HCT116 (cell line): Measurements from ENCODE around the gene CDC42SE2. TPM values are rescaled to one million over a fixed set of nuclear protein-coding genes. Genes with fewer than 3 reads are reported as not detected.

Source experiments
- ATAC-seq: fragments of 200-7000 bp; cut with Tn5 transposase; 2 replicates; pipeline ENCODE4 v1.9.1; 2020; ENCODE audit warnings: mild to moderate bottlenecking, moderate library complexity
- BruUV-seq: library from RNA; stranded (reverse); fragments of 400-500 nt; replicated peaks from 2 replicates; lab custom pipeline; 2021; lab: Mats Ljungman, UMichigan
- CTCF ChIA-PET: fragments of 300-600 bp; sonication (Branson Sonifier 250); formaldehyde crosslinking; loops from one replicate; lab custom pipeline; 2021; ENCODE audit warnings: antibody characterized with exemption; lab: Charles Lee
- POLR2A ChIA-PET: fragments of 300-600, 350-600 bp; sonication (Branson Sonifier 250); formaldehyde crosslinking; loops from one replicate; lab custom pipeline; 2021; ENCODE audit warnings: antibody characterized with exemption; lab: Charles Lee
- RAD21 ChIA-PET, 2 experiments: fragments of 300-600 bp; sonication (Branson Sonifier 250); formaldehyde crosslinking; loops; one replicate each; lab custom pipeline; 2023; ENCODE audit warnings: low total read pairs in 2 of 2; ENCODE audit not compliant: uncharacterized antibody in 2 of 2, unreplicated experiment in 2 of 2, low non-redundant PET in 1 of 2; lab: Charles Lee
- DNase-seq: peaks from one replicate; pipeline ENCODE4 v3.0.0-alpha.2; 2010; ENCODE audit warnings: low read depth, low spot score
- H2AFZ ChIP-seq: fragments of 200-600 bp; shearing (Covaris generic), sonication (generic); 2 replicates; pipeline ENCODE4 v1.6.1; 2017; ENCODE audit warnings: low read depth, mixed run types, mixed read lengths, antibody characterized with exemption, low read length; ENCODE audit not compliant: poor library complexity, severe bottlenecking
- H3K27ac ChIP-seq: 2 replicates; pipeline ENCODE4 v1.5.1; 2012; ENCODE audit warnings: low read depth, low read length
- H3K27me3 ChIP-seq: fragments of 200-600 bp; sonication (generic); 2 replicates; pipeline ENCODE4 v1.6.1; 2016; ENCODE audit warnings: mixed run types, low read length, mixed read lengths; ENCODE audit not compliant: insufficient read depth
- H3K36me3 ChIP-seq, 2 experiments: fragments of 200-500 bp in 1 of 2; fragments of 200-600 bp in 1 of 2; sonication (Bioruptor generic) in 1 of 2; sonication (generic) in 1 of 2; 2 replicates each; pipeline versions ENCODE4 v1.5.1 to v1.6.1; 2014 to 2016; ENCODE audit warnings: low read length in 2 of 2, inconsistent platforms in 1 of 2, mixed read lengths in 1 of 2, mixed run types in 1 of 2; ENCODE audit not compliant: insufficient read depth in 2 of 2, control insufficient read depth in 1 of 2
- H3K4me1 ChIP-seq, 2 experiments: fragments of 200-600 bp in 1 of 2; sonication (generic) in 1 of 2; 2 replicates each; pipeline versions ENCODE4 v1.5.1 to v1.6.1; 2012 to 2017; ENCODE audit warnings: low read length in 2 of 2, inconsistent platforms in 1 of 2, mild to moderate bottlenecking in 1 of 2, mixed read lengths in 1 of 2, mixed run types in 1 of 2, moderate library complexity in 1 of 2; ENCODE audit not compliant: insufficient read depth in 2 of 2, control insufficient read depth in 1 of 2
- H3K4me2 ChIP-seq: fragments of 200-600 bp; sonication (generic); 2 replicates; pipeline ENCODE4 v1.6.1; 2017; ENCODE audit warnings: mixed run types, low read length, mixed read lengths
- H3K4me3 ChIP-seq, 2 experiments: fragments of 200-600 bp in 1 of 2; sonication (generic) in 1 of 2; replicated peaks in 1 of 2; 2 replicates each; pipeline ENCODE4 v1.5.1; 2011 to 2016; ENCODE audit warnings: low read length in 2 of 2, control low read depth in 1 of 2, low read depth in 1 of 2, mild to moderate bottlenecking in 1 of 2, mixed read lengths in 1 of 2, mixed run types in 1 of 2
- H3K79me2 ChIP-seq: fragments of 200-600 bp; sonication (generic); 2 replicates; pipeline ENCODE4 v1.6.1; 2017; ENCODE audit warnings: mild to moderate bottlenecking, mixed run types, low read length, moderate library complexity, mixed read lengths; ENCODE audit not compliant: insufficient read depth
- H3K9ac ChIP-seq: fragments of 200-600 bp; sonication (generic); 2 replicates; pipeline ENCODE4 v1.6.1; 2016; ENCODE audit warnings: low read length, mixed read lengths
- H3K9me2 ChIP-seq: fragments of 200-600 bp; sonication (generic), shearing (Covaris generic); 2 replicates; pipeline ENCODE4 v1.6.1; 2017; ENCODE audit warnings: mixed run types, mild to moderate bottlenecking, moderate library complexity; ENCODE audit not compliant: insufficient read depth
- H3K9me3 ChIP-seq, 2 experiments: fragments of 200-500 bp in 1 of 2; fragments of 200-600 bp in 1 of 2; sonication (Bioruptor generic) in 1 of 2; sonication (generic) in 1 of 2; 2 replicates each; pipeline ENCODE4 v1.6.1; 2014 to 2017; ENCODE audit warnings: low read length in 2 of 2, mixed read lengths in 2 of 2, inconsistent platforms in 1 of 2, low read depth in 1 of 2, mild to moderate bottlenecking in 1 of 2, mixed run types in 1 of 2, moderate library complexity in 1 of 2; ENCODE audit not compliant: control insufficient read depth in 1 of 2, insufficient read depth in 1 of 2
- H4K20me1 ChIP-seq: fragments of 200-600 bp; sonication (generic), shearing (Covaris generic); 2 replicates; pipeline ENCODE4 v1.6.1; 2017; ENCODE audit warnings: mixed run types, mild to moderate bottlenecking, moderate library complexity; ENCODE audit not compliant: insufficient read depth
- CBX3 ChIP-seq: IDR thresholded peaks from 2 replicates; pipeline ENCODE4 v1.6.1; 2012; ENCODE audit warnings: low read depth
- CEBPB ChIP-seq: IDR thresholded peaks from 2 replicates; pipeline ENCODE4 v1.6.1; 2012; ENCODE audit warnings: low read depth
- CTCF ChIP-seq, 3 experiments: fragments of 200-600 bp in 1 of 3; sonication (generic) in 1 of 3; IDR thresholded peaks in 2 of 3; conservative IDR thresholded peaks in 1 of 3; 2 replicates each; pipeline ENCODE4 v1.5.1; 2012 to 2017; ENCODE audit warnings: low read depth in 2 of 3, low read length in 2 of 3, antibody characterized with exemption in 1 of 3, borderline replicate concordance in 1 of 3, control low read depth in 1 of 3, mild to moderate bottlenecking in 1 of 3, mixed read lengths in 1 of 3, mixed run types in 1 of 3, moderate library complexity in 1 of 3; ENCODE audit not compliant: insufficient read depth in 1 of 3
- EGR1 ChIP-seq: IDR thresholded peaks from 2 replicates; pipeline ENCODE4 v1.6.1; 2012; ENCODE audit warnings: low read depth
- EZH2 ChIP-seq: fragments of 200-600 bp; sonication (generic); IDR thresholded peaks from 2 replicates; pipeline ENCODE4 v1.6.1; 2017; ENCODE audit warnings: antibody characterized with exemption, mixed run types
- FOSL1 ChIP-seq: IDR thresholded peaks from 2 replicates; pipeline ENCODE4 v1.6.1; 2012; ENCODE audit warnings: low read depth
- JUND ChIP-seq: IDR thresholded peaks from 2 replicates; pipeline ENCODE4 v1.6.1; 2012
- POLR2AphosphoS5 ChIP-seq: IDR thresholded peaks from 2 replicates; pipeline ENCODE4 v1.6.1; 2011; ENCODE audit warnings: mild to moderate bottlenecking, low read depth, low read length, moderate library complexity
- SP1 ChIP-seq: IDR thresholded peaks from 2 replicates; pipeline ENCODE4 v1.6.1; 2012; ENCODE audit warnings: low read depth
- SRF ChIP-seq: IDR thresholded peaks from 2 replicates; pipeline ENCODE4 v1.6.1; 2012; ENCODE audit warnings: low read depth
- TCF7L2 ChIP-seq: IDR thresholded peaks from 2 replicates; pipeline ENCODE4 v1.7.0; 2011; ENCODE audit warnings: borderline replicate concordance, inconsistent platforms; ENCODE audit not compliant: insufficient read depth, insufficient read length; ENCODE audit errors: extremely low read depth
- YY1 ChIP-seq: IDR thresholded peaks from 2 replicates; pipeline ENCODE4 v1.6.1; 2011; ENCODE audit warnings: low read length, low read depth, moderate library complexity, mild to moderate bottlenecking; ENCODE audit not compliant: insufficient replicate concordance; ENCODE audit errors: extremely low read depth
- ZBTB33 ChIP-seq: IDR thresholded peaks from 2 replicates; pipeline ENCODE4 v1.6.1; 2011; ENCODE audit warnings: mild to moderate bottlenecking, low read length, moderate library complexity; ENCODE audit not compliant: insufficient replicate concordance; ENCODE audit errors: extremely low read depth
- intact Hi-C: fragments of 100-400 bp; cut with micrococcal nuclease; formaldehyde crosslinking; loops from 2 replicates; pipeline ENCODE4 v1.10.0; 2022
- total RNA-seq: library from RNA; stranded (reverse); gene quantifications from one replicate; pipeline ENCODE4 v1.2.1, GENCODE V29; 2021; ENCODE audit not compliant: unreplicated experiment
- TF ChIP-seq, protein P1 (sequence below): IDR thresholded peaks from 2 replicates; pipeline ENCODE4 v1.6.1; 2012
- TF ChIP-seq, protein P2 (sequence below): IDR thresholded peaks from 2 replicates; pipeline ENCODE4 v1.6.1; 2012

CDC42SE2 gene
- total RNA-seq, 1 experiment from 2014 or later: 27.0 TPM

- H3K9me2 ChIP-seq: no peaks in the 10 kb centered on the region; the same call in 1 of the 2 replicates
- no peaks in the 10 kb centered on the region for H4K20me1 ChIP-seq
- H3K4me3 ChIP-seq: no peak overlapping the region
- no TSS peak for BruUV-seq
- peak overlapping the region; percentile 49 for H3K4me2 ChIP-seq
- no peak for DNase-seq
- H3K9me3 ChIP-seq: 0 out of 4 replicates have a peak, but pooled peaks cover 0 to 3% of the 10 kb centered on the region in 2 experiments
- peak; percentile 34; the same call in 1 of the 2 replicates for ATAC-seq
- H3K27me3 ChIP-seq: no peaks in the 10 kb centered on the region
- H3K79me2 ChIP-seq: no peaks in the 10 kb centered on the region
- H3K4me1 ChIP-seq: peaks cover 0 to 13% of the 10 kb centered on the region in 2 experiments; a peak in 2 of 4 replicates
- intact Hi-C loops: no loop called here
- no peak overlapping the region for H3K9ac ChIP-seq
- ChIA-PET CTCF (no interaction called here), RAD21 (no interaction called here), POLR2A (no interaction called here)
- TF ChIP-seq, protein P1, sequence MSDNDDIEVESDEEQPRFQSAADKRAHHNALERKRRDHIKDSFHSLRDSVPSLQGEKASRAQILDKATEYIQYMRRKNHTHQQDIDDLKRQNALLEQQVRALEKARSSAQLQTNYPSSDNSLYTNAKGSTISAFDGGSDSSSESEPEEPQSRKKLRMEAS: no peak
- TF ChIP-seq YY1 (no peak), JUND (peak; percentile 59; the same call in 1 of the 2 replicates), EGR1 (no peak), SP1 (peak; percentile 52; the same call in 1 of the 2 replicates), SRF (peak; percentile 85), ZBTB33 (no peak), CBX3 (peak; percentile 29; the same call in 1 of the 2 replicates), EZH2 (no peak), TCF7L2 (no peak), CTCF (IDR thresholded peaks at IDR 0.05 in 2 of 3, conservative IDR thresholded peaks at IDR 0.05 in 1 of 3; ENCODE audit: borderline replicate concordance in 1 of 3, insufficient read depth in 1 of 3, low read depth in 2 of 3, low read length in 2 of 3) (no peak), FOSL1 (peak; percentile 87), POLR2AphosphoS5 (no peak), CEBPB (peak; percentile 55)
- TF ChIP-seq, protein P2, sequence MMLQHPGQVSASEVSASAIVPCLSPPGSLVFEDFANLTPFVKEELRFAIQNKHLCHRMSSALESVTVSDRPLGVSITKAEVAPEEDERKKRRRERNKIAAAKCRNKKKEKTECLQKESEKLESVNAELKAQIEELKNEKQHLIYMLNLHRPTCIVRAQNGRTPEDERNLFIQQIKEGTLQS: no peak
- H3K36me3 ChIP-seq: no peaks in the 10 kb centered on the region
- 0 out of 2 replicates have a peak overlapping the region, but pooled peaks have one; percentile 20 for H3K27ac ChIP-seq
- peak overlapping the region; percentile 42 for H2AFZ ChIP-seq
Measured at GRCh38 chr5:131242728-131243255, 21.1 kb upstream of the CDC42SE2 start.
